GM13977 (cell line): ENCODE results near the gene OR4D6.

Experiments used
- DNase-seq: peaks from one replicate; pipeline ENCODE4 v3.0.0; 2012; ENCODE audit warnings: low spot score
- in situ Hi-C: fragments of 300-500 bp; cut with MboI; formaldehyde crosslinking; loops from one replicate; pipeline ENCODE4 v1.12.0; 2022; ENCODE audit warnings: low sequenced_read_pairs, low pct_unique_long_range_greater_than_20kb, mixed read lengths, inconsistent platforms; ENCODE audit not compliant: unreplicated experiment
- TF ChIP-seq, protein P1 (sequence below): IDR thresholded peaks from 2 replicates; pipeline ENCODE4 v1.5.1; 2012; ENCODE audit warnings: mild to moderate bottlenecking, control low read depth; ENCODE audit not compliant: insufficient read depth; ENCODE audit errors: extremely low read depth, missing control alignments

Gene OR4D6

DNA sequence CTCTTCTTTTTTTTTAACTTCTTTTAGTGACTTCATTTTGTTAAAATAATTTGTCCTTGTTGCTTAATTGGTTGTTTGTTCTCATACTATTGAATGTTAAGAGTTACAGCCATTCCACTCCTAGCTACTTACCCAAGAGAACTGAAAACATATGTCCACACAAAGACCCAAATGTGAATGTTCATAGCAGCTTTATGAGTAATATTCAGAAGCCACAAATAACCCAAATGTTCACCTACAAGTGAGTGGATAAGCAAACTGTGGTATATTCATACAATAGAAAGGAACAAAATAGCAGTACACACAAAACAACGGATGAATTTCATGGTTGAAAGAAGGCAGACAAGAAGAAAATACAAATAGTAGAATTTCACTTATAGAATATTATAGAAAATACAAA, 45.2 kb downstream of the OR4D6 start:
- TF ChIP-seq, protein P1, sequence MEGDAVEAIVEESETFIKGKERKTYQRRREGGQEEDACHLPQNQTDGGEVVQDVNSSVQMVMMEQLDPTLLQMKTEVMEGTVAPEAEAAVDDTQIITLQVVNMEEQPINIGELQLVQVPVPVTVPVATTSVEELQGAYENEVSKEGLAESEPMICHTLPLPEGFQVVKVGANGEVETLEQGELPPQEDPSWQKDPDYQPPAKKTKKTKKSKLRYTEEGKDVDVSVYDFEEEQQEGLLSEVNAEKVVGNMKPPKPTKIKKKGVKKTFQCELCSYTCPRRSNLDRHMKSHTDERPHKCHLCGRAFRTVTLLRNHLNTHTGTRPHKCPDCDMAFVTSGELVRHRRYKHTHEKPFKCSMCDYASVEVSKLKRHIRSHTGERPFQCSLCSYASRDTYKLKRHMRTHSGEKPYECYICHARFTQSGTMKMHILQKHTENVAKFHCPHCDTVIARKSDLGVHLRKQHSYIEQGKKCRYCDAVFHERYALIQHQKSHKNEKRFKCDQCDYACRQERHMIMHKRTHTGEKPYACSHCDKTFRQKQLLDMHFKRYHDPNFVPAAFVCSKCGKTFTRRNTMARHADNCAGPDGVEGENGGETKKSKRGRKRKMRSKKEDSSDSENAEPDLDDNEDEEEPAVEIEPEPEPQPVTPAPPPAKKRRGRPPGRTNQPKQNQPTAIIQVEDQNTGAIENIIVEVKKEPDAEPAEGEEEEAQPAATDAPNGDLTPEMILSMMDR, result no peak
- peak; percentile 15 for DNase-seq
- in situ Hi-C loops, result no loop called here

- TF ChIP-seq, protein P1, result no peak
- no peak for DNase-seq
- in situ Hi-C loops, result no loop called here
Observed at GRCh38 chr11:59503276-59503675, 46.5 kb downstream of the OR4D6 start, which contains the start of gene OR4D11. TSS of gene OR4D11 (plus strand) at chr11:59503576. CDS start at chr11:59503576, 0 bp downstream.
